Body of pancreas (tissue), 4 donors: Measurements from ENCODE around the gene CNTNAP3. TPM values are rescaled to one million over a fixed set of nuclear protein-coding genes. Genes with fewer than 3 reads are reported as not detected.
"Not testable (repeated sequence)": the region's sequence is repeated elsewhere in the genome, so short reads cannot be mapped to it uniquely, and the experiment has no call there.

Source experiments
- ATAC-seq: fragments of 150-250 bp; one replicate; pipeline ENCODE4 v1.9.1; 2016
- DNase-seq, 4 donors: peaks; one replicate each; pipeline ENCODE4 v3.0.0-alpha.2; 2019
- H3K27ac ChIP-seq, 4 donors: fragments of 200-600 bp; sonication (generic); 1 replicate in 3 of 4; 2 replicates in 1 of 4; pipeline versions ENCODE4 v1.5.1 to v1.6.1; 2016 to 2019; ENCODE audit warnings: mild to moderate bottlenecking in 1 of 4, mixed read lengths in 1 of 4, moderate library complexity in 1 of 4
- H3K27me3 ChIP-seq, 2 donors: fragments of 200-600 bp; sonication (generic); one replicate each; pipeline ENCODE4 v1.6.0; 2016; ENCODE audit warnings: mild to moderate bottlenecking in 1 of 2
- H3K36me3 ChIP-seq, 2 donors: fragments of 200-600 bp; sonication (generic); replicated peaks in 1 of 2; 2 replicates each; pipeline ENCODE4 v1.5.1; 2016; ENCODE audit warnings: low read depth in 2 of 2; ENCODE audit not compliant: insufficient read depth in 1 of 2
- H3K4me1 ChIP-seq: fragments of 200-600 bp; sonication (generic); one replicate; pipeline ENCODE4 v1.6.0; 2016
- H3K4me3 ChIP-seq, 2 donors: fragments of 200-600 bp; sonication (generic); 1 replicate in 1 of 2; 2 replicates in 1 of 2; pipeline ENCODE4 v1.5.1; 2016 to 2019
- H3K9me3 ChIP-seq, 3 donors: fragments of 200-600 bp; sonication (generic); 1 replicate in 2 of 3; 2 replicates in 1 of 3; pipeline ENCODE4 v1.5.1; 2016
- WGBS, 2 donors: methylation state at CpG; one replicate each; pipeline ENCODE4 v1.1.5; 2017; 5-methylcytosine and 5-hydroxymethylcytosine counted together
- intact Hi-C: fragments of 100-400 bp; cut with DNase I; formaldehyde crosslinking; loops from one replicate; pipeline ENCODE4 v1.15.1; 2023
- total RNA-seq, 2 donors: library from RNA; depleted of rRNA; stranded (reverse); fragments of >200 nt; gene quantifications; one replicate each; pipeline ENCODE4 v1.1.0, GENCODE V29; 2016

CNTNAP3 gene
- total RNA-seq, result 10 to 100 TPM in 1 of 2 donors, 1 to 10 TPM in 1; 2.1 to 14.2 TPM

- H3K27me3 ChIP-seq, ATAC-seq, DNase-seq, intact Hi-C loops, H3K27ac ChIP-seq, H3K4me3 ChIP-seq, H3K36me3 ChIP-seq, H3K9me3 ChIP-seq, H3K4me1 ChIP-seq: not testable (repeated sequence)
- no CpG with 5 or more reads among the region's 42 CpGs for WGBS, 2 donors
Observed at GRCh38 chr9:39287980-39288379, at the start of gene CNTNAP3. TSS of gene CNTNAP3 (minus strand) at chr9:39288167. CDS start at chr9:39288064, 103 bp downstream.

DNA sequence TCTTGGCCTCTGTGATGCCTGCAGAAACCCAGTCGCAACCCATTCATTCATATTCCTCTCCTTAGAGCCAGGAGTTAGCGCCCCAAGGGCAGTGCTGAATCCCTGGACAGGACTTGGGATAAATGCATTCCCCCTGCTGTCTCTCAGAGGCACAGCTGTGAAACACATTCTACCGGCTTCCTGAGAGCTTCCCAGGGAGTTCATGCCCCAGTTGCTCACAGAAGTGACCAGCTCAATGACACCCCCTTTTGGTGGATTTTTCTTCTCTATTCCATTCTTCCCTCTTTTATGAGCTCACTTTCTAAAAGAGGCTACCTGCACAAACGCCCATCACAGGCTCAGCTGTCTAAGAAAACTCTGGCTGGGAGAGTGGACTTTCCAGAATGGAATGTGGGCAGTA, 8.0 kb downstream of the CNTNAP3 start:
- H3K9me3 ChIP-seq, H3K36me3 ChIP-seq, intact Hi-C loops, H3K27me3 ChIP-seq, ATAC-seq, H3K4me1 ChIP-seq, H3K4me3 ChIP-seq, H3K27ac ChIP-seq, DNase-seq: not testable (repeated sequence)
- no CpG with 5 or more reads among the region's 4 CpGs for WGBS, 2 donors

DNA sequence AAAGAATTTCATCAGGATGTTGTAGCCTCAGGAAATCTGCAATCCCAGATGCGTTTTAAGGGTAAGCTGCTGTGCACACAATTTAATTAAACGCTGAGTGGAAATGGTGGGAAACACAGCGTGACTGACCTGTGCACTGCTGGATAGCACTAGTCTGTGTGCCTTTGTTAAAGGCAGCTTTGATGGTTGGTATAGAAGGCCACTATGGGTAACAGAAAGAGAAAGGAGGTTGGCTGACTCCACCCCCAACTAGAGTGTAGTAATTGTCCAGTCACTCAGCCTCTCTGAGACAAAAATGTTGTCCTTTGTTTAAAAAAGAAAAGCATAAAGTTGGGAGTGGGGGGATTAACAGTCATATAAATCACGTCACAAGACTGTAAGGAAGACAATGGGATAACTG, 45.5 kb downstream of the CNTNAP3 start:
- H3K27me3 ChIP-seq, H3K4me1 ChIP-seq, H3K9me3 ChIP-seq, intact Hi-C loops, H3K27ac ChIP-seq, H3K4me3 ChIP-seq, ATAC-seq, DNase-seq, H3K36me3 ChIP-seq: not testable (repeated sequence)
- no CpG with 5 or more reads among the region's 4 CpGs for WGBS, 2 donors

DNA sequence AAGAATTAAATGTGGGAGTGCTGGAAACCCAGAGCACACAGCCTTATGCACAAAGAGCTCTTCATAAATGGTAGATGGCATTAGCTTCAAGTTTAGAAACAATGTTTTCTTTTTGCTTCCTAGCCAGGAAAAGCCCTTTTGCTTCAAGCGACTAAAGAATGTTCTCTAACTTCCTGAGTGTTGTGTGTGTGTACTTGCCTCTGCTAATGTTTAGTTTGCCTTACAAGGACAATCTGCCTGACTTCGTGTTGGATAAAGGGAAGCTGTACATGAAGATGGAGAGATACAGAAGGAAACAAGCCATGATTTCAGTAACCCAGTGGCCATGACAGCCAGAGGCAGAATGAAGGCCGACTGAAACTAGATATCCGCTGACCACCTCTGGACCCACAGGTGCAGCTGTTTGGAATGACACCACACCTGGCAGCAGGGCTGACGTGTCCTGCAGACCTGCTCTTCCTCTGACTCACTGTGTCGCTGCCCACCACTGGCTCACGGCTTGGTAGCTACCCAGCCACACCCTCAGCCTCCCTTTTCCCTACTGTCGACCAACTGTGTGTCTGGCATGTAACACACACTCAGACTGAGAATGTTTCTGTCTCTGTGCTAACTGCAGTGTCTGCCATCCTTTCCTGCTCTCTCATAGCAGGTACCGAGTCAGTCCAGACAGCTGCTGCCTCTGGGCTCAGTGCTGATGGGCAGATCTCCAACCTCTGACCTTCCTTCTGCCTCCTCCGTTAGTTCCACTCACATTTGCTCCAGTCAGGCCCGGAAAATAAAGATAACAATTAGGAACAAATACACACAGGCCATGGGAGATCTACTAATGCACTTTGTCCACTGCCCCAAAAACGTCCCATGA, 55.6 kb downstream of the CNTNAP3 start:
- no CpG with 5 or more reads among the region's 12 CpGs for WGBS, 2 donors
- H3K4me3 ChIP-seq, H3K36me3 ChIP-seq, H3K27me3 ChIP-seq, DNase-seq, ATAC-seq, H3K27ac ChIP-seq, intact Hi-C loops, H3K4me1 ChIP-seq, H3K9me3 ChIP-seq: not testable (repeated sequence)

DNA sequence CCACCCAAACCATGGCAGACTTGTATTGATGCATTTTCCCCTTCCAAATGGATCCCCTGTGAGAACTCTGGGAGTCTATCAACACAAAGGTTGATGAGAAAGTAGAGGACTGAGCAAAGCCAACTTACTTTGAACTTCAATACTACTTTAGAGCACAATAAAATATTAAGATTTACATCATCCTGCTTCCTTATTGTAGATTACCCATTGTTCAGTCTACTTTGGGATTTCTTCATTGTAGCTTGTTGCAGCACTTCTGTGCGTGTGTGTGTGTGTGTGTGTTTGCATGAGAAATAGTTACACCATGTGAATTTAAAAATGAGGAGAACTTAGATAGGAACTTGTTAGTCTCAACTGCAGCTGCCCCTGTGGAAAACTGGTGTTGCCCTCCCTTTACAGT, 72.0 kb downstream of the CNTNAP3 start:
- H3K36me3 ChIP-seq, H3K4me1 ChIP-seq, DNase-seq, intact Hi-C loops, ATAC-seq, H3K4me3 ChIP-seq, H3K9me3 ChIP-seq, H3K27me3 ChIP-seq, H3K27ac ChIP-seq: not testable (repeated sequence)
- WGBS, 2 donors, result no CpG with 5 or more reads among the region's 1 CpG

DNA sequence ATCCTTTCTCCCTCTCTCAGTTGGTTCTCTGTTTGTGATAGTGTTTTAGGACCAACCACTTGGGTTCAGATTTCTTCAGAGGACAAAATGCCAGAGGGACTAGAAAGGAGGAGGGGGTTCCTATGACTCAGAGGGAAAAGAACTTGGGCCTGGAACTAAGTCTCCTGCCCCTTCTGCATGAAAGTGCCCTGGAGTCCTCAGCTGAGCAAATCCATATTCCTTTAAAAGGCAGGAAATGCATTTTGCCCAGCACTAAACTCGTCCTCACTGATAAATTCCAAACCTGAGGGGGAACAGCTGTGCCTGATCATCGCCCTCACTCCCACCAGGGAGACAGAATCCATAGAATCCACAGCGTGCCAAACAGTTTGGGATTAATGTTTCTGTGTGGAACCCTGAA, 78.2 kb downstream of the CNTNAP3 start:
- not testable (repeated sequence) for ATAC-seq
- WGBS, 2 donors, result no CpG with 5 or more reads among the region's 3 CpGs

GRCh38 chr9:39206643-39207042, 81.3 kb downstream of the CNTNAP3 start:
- no CpG with 5 or more reads among the region's 6 CpGs for WGBS, 2 donors
- intact Hi-C loops, result not testable (repeated sequence)

More for the DNA sequence above, 78.2 kb downstream of the CNTNAP3 start:
- H3K36me3 ChIP-seq, H3K4me1 ChIP-seq, H3K27me3 ChIP-seq, DNase-seq, H3K9me3 ChIP-seq, H3K27ac ChIP-seq, intact Hi-C loops, H3K4me3 ChIP-seq: not testable (repeated sequence)

GRCh38 chr9:39205842-39206241, 82.1 kb downstream of the CNTNAP3 start:
- H3K4me1 ChIP-seq, H3K4me3 ChIP-seq, H3K9me3 ChIP-seq, ATAC-seq, intact Hi-C loops, H3K27me3 ChIP-seq, H3K36me3 ChIP-seq, DNase-seq, H3K27ac ChIP-seq: not testable (repeated sequence)
- WGBS, 2 donors, result no CpG with 5 or more reads among the region's 4 CpGs

More at GRCh38 chr9:39206643-39207042, 81.3 kb downstream of the CNTNAP3 start:
- not testable (repeated sequence) for H3K36me3 ChIP-seq, H3K4me1 ChIP-seq, H3K27ac ChIP-seq, H3K4me3 ChIP-seq, H3K27me3 ChIP-seq, ATAC-seq, DNase-seq, H3K9me3 ChIP-seq

GRCh38 chr9:39200412-39200811, 87.6 kb downstream of the CNTNAP3 start:
- H3K4me1 ChIP-seq, H3K36me3 ChIP-seq, H3K4me3 ChIP-seq, H3K27ac ChIP-seq, H3K9me3 ChIP-seq, DNase-seq, ATAC-seq, intact Hi-C loops, H3K27me3 ChIP-seq: not testable (repeated sequence)

- no CpG with 5 or more reads among the region's 7 CpGs for WGBS, 2 donors
- H3K9me3 ChIP-seq, H3K4me3 ChIP-seq, intact Hi-C loops, H3K4me1 ChIP-seq, H3K27me3 ChIP-seq, DNase-seq, H3K36me3 ChIP-seq, H3K27ac ChIP-seq, ATAC-seq: not testable (repeated sequence)
Observed at GRCh38 chr9:39198000-39198709, 89.8 kb downstream of the CNTNAP3 start.

- H3K27ac ChIP-seq, H3K27me3 ChIP-seq, ATAC-seq, DNase-seq, H3K4me3 ChIP-seq, H3K36me3 ChIP-seq, intact Hi-C loops, H3K9me3 ChIP-seq, H3K4me1 ChIP-seq: not testable (repeated sequence)
- no CpG with 5 or more reads among the region's 10 CpGs for WGBS, 2 donors
Observed at GRCh38 chr9:39171370-39171769, 116.6 kb downstream of the CNTNAP3 start.

DNA sequence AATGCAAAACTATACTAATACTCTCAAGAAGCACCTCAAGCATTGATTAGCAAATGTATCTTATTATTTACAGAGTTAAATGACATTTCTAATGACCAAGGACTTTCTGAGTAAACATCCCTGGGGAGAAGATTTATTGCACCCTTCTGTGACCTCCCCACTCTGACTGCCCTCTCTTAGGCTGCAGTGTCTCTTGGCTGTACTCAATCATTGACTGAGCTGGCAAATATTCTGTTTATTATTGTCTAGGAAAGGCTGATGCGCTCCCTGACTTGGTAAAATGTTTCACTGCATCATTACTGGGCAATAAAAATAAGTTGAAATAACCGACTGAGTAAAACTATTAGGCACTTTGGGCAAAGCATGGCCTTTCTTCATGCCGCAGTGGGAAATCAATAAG, 130.3 kb downstream of the CNTNAP3 start:
- DNase-seq, H3K9me3 ChIP-seq, ATAC-seq, H3K27me3 ChIP-seq, H3K4me1 ChIP-seq, H3K36me3 ChIP-seq, intact Hi-C loops, H3K4me3 ChIP-seq, H3K27ac ChIP-seq: not testable (repeated sequence)
- WGBS, 2 donors, result no CpG with 5 or more reads among the region's 3 CpGs
